ENCODE measurements around the gene OLFM1. TPM values are rescaled to one million over a fixed set of nuclear protein-coding genes. Genes with fewer than 3 reads are reported as not detected.

Gene OLFM1
- total RNA-seq, 1 experiment from 2014 or later, result 3.5 TPM

- CTCF ChIA-PET, result no interaction called here
- H3K27ac ChIP-seq (ENCODE audit: low read depth, low read length), result no peak overlapping the region
- BruUV-seq (replicated peaks), result no TSS peak
- RAD21 ChIA-PET (ENCODE audit: low non-redundant PET in 1 of 2, low total read pairs in 2 of 2, uncharacterized antibody in 2 of 2, unreplicated experiment in 2 of 2), result no interaction called here
- H3K4me3 ChIP-seq (replicated peaks in 1 of 2; ENCODE audit: low read depth in 1 of 2, low read length in 2 of 2), result no peak overlapping the region
- DNase-seq (ENCODE audit: low read depth, low spot score) (no peak), ATAC-seq (no peak)
- no peak overlapping the region for H2AFZ ChIP-seq (ENCODE audit: low read depth, low read length, poor library complexity, severe bottlenecking)
- no peaks in the 10 kb centered on the region for H4K20me1 ChIP-seq (ENCODE audit: insufficient read depth)
- no peak overlapping the region for H3K4me2 ChIP-seq (ENCODE audit: low read length)
- H3K36me3 ChIP-seq (ENCODE audit: control insufficient read depth in 1 of 2, insufficient read depth in 2 of 2, low read length in 2 of 2), result no peaks in the 10 kb centered on the region
- POLR2A ChIA-PET, result no interaction called here
- no peaks in the 10 kb centered on the region for H3K4me1 ChIP-seq (ENCODE audit: control insufficient read depth in 1 of 2, insufficient read depth in 2 of 2, low read length in 2 of 2)
- H3K79me2 ChIP-seq (ENCODE audit: insufficient read depth, low read length), result no peaks in the 10 kb centered on the region
- H3K27me3 ChIP-seq (ENCODE audit: insufficient read depth, low read length), result peaks cover 52% of the 10 kb centered on the region
- no peaks in the 10 kb centered on the region for H3K9me3 ChIP-seq (ENCODE audit: control insufficient read depth in 1 of 2, insufficient read depth in 1 of 2, low read depth in 1 of 2, low read length in 2 of 2)
- no peaks in the 10 kb centered on the region for H3K9me2 ChIP-seq (ENCODE audit: insufficient read depth)
- intact Hi-C loops (cut with micrococcal nuclease), result no loop called here
- H3K9ac ChIP-seq (ENCODE audit: low read length), result no peak overlapping the region
- no peak for TF ChIP-seq SIN3A (IDR thresholded peaks at IDR 0.05; ENCODE audit: low read depth)
- no peak for TF ChIP-seq POLR2A (IDR thresholded peaks at IDR 0.05; ENCODE audit: borderline replicate concordance, extremely low read depth, insufficient read depth, insufficient read length)
- TF ChIP-seq ZNF274 (IDR thresholded peaks at IDR 0.05; ENCODE audit: low read depth, low read length), result no peak
- no peak for TF ChIP-seq CBX3 (IDR thresholded peaks at IDR 0.05; ENCODE audit: low read depth)
- TF ChIP-seq EZH2 (IDR thresholded peaks at IDR 0.05), result no peak
- no peak for TF ChIP-seq EGR1 (IDR thresholded peaks at IDR 0.05; ENCODE audit: low read depth)
- TF ChIP-seq ZBTB33 (IDR thresholded peaks at IDR 0.05; ENCODE audit: extremely low read depth, insufficient replicate concordance, low read length), result no peak
- no peak for TF ChIP-seq SP1 (IDR thresholded peaks at IDR 0.05; ENCODE audit: low read depth)
These were observed 48.1 kb upstream of the OLFM1 start for GRCh38 chr9:135039266-135039870.
